Esophagus squamous epithelium (tissue), 5 donors: Measurements from ENCODE around the gene GEN1. TPM values are rescaled to one million over a fixed set of nuclear protein-coding genes. Genes with fewer than 3 reads are reported as not detected.

Source experiments
- DNase-seq: peaks from one replicate; lab custom pipeline; 2025; lab: John Stamatoyannopoulos, UW
- H3K27ac ChIP-seq, 4 donors: fragments of 200-600 bp; sonication (generic); one replicate each; pipeline ENCODE4 v1.5.1; 2016 to 2019; ENCODE audit warnings: mild to moderate bottlenecking in 1 of 4
- H3K27me3 ChIP-seq, 4 donors: fragments of 200-600 bp; sonication (generic); 1 replicate in 3 of 4; 2 replicates in 1 of 4; pipeline versions ENCODE4 v1.5.1 to v1.6.0; 2017 to 2021; ENCODE audit warnings: antibody characterized with exemption in 1 of 4
- H3K36me3 ChIP-seq, 3 donors: fragments of 200-600 bp; sonication (generic); one replicate each; pipeline ENCODE4 v1.5.1; 2016 to 2019
- H3K4me1 ChIP-seq, 3 donors: fragments of 200-600 bp; sonication (generic); one replicate each; pipeline ENCODE4 v1.5.1; 2017 to 2019
- H3K4me3 ChIP-seq, 4 donors: fragments of 200-600 bp; sonication (generic); 1 replicate in 3 of 4; 2 replicates in 1 of 4; pipeline ENCODE4 v1.5.1; 2016 to 2019; ENCODE audit warnings: mild to moderate bottlenecking in 2 of 4, moderate library complexity in 1 of 4
- H3K9me3 ChIP-seq, 3 donors: fragments of 200-600 bp; sonication (generic); one replicate each; pipeline ENCODE4 v1.5.1; 2016 to 2019
- CTCF ChIP-seq, 6 experiments: fragments of 450-650 bp in 4 of 6; fragments of 200-600 bp in 2 of 6; sonication (generic) in 2 of 6; IDR thresholded peaks; one replicate each; pipeline ENCODE4 v1.5.1; 2016 to 2019; ENCODE audit warnings: antibody characterized with exemption in 6 of 6, mild to moderate bottlenecking in 4 of 6, moderate library complexity in 4 of 6
- POLR2A ChIP-seq, 4 donors: fragments of 450-650 bp; IDR thresholded peaks; one replicate each; pipeline ENCODE4 v1.6.1; 2017; ENCODE audit warnings: antibody characterized with exemption in 4 of 4, mild to moderate bottlenecking in 4 of 4, moderate library complexity in 3 of 4
- WGBS, 2 donors: methylation state at CpG; one replicate each; pipeline ENCODE4 v1.1.5; 2018; 5-methylcytosine and 5-hydroxymethylcytosine counted together
- intact Hi-C: fragments of 100-400 bp; cut with DNase I; formaldehyde crosslinking; loops from one replicate; pipeline ENCODE4 v1.15.0; 2022
- total RNA-seq, 4 donors: library from RNA; depleted of rRNA; stranded (reverse); fragments of >200 nt; gene quantifications; one replicate each; pipeline ENCODE4 v1.1.0, GENCODE V29; 2016
- donor health status: DM: yes; HTN: yes; CAD: no.

GEN1 gene
- total RNA-seq, 4 donors from 2014 or later, result 10.2 to 23.4 (median 18.9) TPM

GRCh38 chr2:17728210-17728609 is 25.7 kb upstream of the GEN1 start:
- intact Hi-C loops, result no loop called here
- no peak for DNase-seq
- TF ChIP-seq CTCF (IDR thresholded peaks at IDR 0.05) (no peak), POLR2A (IDR thresholded peaks at IDR 0.05) (no peak)
- H3K27me3 ChIP-seq, result no peaks in the 10 kb centered on the region
- no peaks in the 10 kb centered on the region for H3K4me1 ChIP-seq
- H3K4me3 ChIP-seq, result no peak overlapping the region
- no peaks in the 10 kb centered on the region for H3K9me3 ChIP-seq
- peaks cover 0 to 98% (median 12%) of the 10 kb centered on the region in 3 donors for H3K36me3 ChIP-seq
- H3K27ac ChIP-seq, result no peak overlapping the region
- WGBS, 2 donors, result 99 to 100% methylated on average over 5 to 6 of the region's 6 CpGs

GRCh38 chr2:17729880-17730279 is 24.1 kb upstream of the GEN1 start:
- H3K9me3 ChIP-seq, result no peaks in the 10 kb centered on the region
- intact Hi-C loops, result no loop called here
- no peak for DNase-seq
- no peak for TF ChIP-seq CTCF (IDR thresholded peaks at IDR 0.05)
- TF ChIP-seq POLR2A (IDR thresholded peaks at IDR 0.05), result no peak
- no peak overlapping the region for H3K27ac ChIP-seq
- H3K36me3 ChIP-seq, result peaks cover 0 to 98% (median 15%) of the 10 kb centered on the region in 3 donors
- H3K27me3 ChIP-seq, result no peaks in the 10 kb centered on the region
- WGBS, 2 donors, result 55 to 68% methylated on average over 2 of the region's 2 CpGs
- H3K4me3 ChIP-seq, result no peak overlapping the region
- no peaks in the 10 kb centered on the region for H3K4me1 ChIP-seq

- no peaks in the 10 kb centered on the region for H3K4me1 ChIP-seq
- no peaks in the 10 kb centered on the region for H3K9me3 ChIP-seq
- H3K4me3 ChIP-seq, result no peak overlapping the region
- peaks cover 10 to 98% (median 31%) of the 10 kb centered on the region in 3 donors for H3K36me3 ChIP-seq
- intact Hi-C loops, result no loop called here
- WGBS, 2 donors, result 87 to 89% methylated on average over 1 of the region's 1 CpG
- no peak overlapping the region for H3K27ac ChIP-seq
- TF ChIP-seq POLR2A (IDR thresholded peaks at IDR 0.05) (no peak), CTCF (IDR thresholded peaks at IDR 0.05) (no peak)
- no peaks in the 10 kb centered on the region for H3K27me3 ChIP-seq
- no peak for DNase-seq
These were observed 20.3 kb upstream of the GEN1 start for GRCh38 chr2:17733599-17733998.

GRCh38 chr2:17735864-17736263 is 18.1 kb upstream of the GEN1 start:
- WGBS, 2 donors, result 86 to 88% methylated on average over 2 of the region's 2 CpGs
- intact Hi-C loops, result no loop called here
- no peak for TF ChIP-seq CTCF (IDR thresholded peaks at IDR 0.05)
- TF ChIP-seq POLR2A (IDR thresholded peaks at IDR 0.05), result no peak
- Histone ChIP-seq H3K9me3 (no peaks in the 10 kb centered on the region), H3K36me3 (peaks cover 10 to 98% (median 31%) of the 10 kb centered on the region in 3 donors), H3K27ac (no peak overlapping the region), H3K27me3 (no peaks in the 10 kb centered on the region), H3K4me1 (no peaks in the 10 kb centered on the region), H3K4me3 (no peak overlapping the region)
- DNase-seq, result no peak

- H3K4me3 ChIP-seq, result no peak overlapping the region
- no peaks in the 10 kb centered on the region for H3K4me1 ChIP-seq
- no peak for DNase-seq
- no peaks in the 10 kb centered on the region for H3K9me3 ChIP-seq
- TF ChIP-seq CTCF (IDR thresholded peaks at IDR 0.05) (no peak), POLR2A (IDR thresholded peaks at IDR 0.05) (no peak)
- WGBS, 2 donors, result 73 to 83% methylated on average over 1 of the region's 1 CpG
- H3K36me3 ChIP-seq, result peaks cover 10 to 97% (median 21%) of the 10 kb centered on the region in 3 donors
- intact Hi-C loops, result no loop called here
- no peaks in the 10 kb centered on the region for H3K27me3 ChIP-seq
- no peak overlapping the region for H3K27ac ChIP-seq
These were observed 16.9 kb upstream of the GEN1 start for GRCh38 chr2:17736989-17737388.
